Rectal smooth muscle tissue (tissue), 1 donor: ENCODE data around the gene PREX1.
A peak's percentile ranks its signal among the peaks of the same experiment; 100 is the strongest.
"Not testable (repeated sequence)": the region's sequence is repeated elsewhere in the genome, so short reads cannot be mapped to it uniquely, and the experiment has no call there.

Source experiments
- H3K27ac ChIP-seq: one replicate; pipeline ENCODE4 v1.7.0; 2013; ENCODE audit warnings: low read depth, low read length, inconsistent platforms
- H3K27me3 ChIP-seq: one replicate; pipeline ENCODE4 v1.7.0; 2013; ENCODE audit warnings: low read length; ENCODE audit not compliant: control insufficient read depth, insufficient read depth
- H3K36me3 ChIP-seq: one replicate; pipeline ENCODE4 v1.7.0; 2013; ENCODE audit warnings: low read length; ENCODE audit not compliant: control insufficient read depth, insufficient read depth
- H3K4me1 ChIP-seq: one replicate; pipeline ENCODE4 v1.7.0; 2013; ENCODE audit warnings: low read length; ENCODE audit not compliant: control insufficient read depth, insufficient read depth
- H3K4me3 ChIP-seq: one replicate; pipeline ENCODE4 v1.7.0; 2013; ENCODE audit warnings: low read length
- H3K9ac ChIP-seq: one replicate; pipeline ENCODE4 v1.7.0; 2013; ENCODE audit warnings: low read length

PREX1 gene

DNA sequence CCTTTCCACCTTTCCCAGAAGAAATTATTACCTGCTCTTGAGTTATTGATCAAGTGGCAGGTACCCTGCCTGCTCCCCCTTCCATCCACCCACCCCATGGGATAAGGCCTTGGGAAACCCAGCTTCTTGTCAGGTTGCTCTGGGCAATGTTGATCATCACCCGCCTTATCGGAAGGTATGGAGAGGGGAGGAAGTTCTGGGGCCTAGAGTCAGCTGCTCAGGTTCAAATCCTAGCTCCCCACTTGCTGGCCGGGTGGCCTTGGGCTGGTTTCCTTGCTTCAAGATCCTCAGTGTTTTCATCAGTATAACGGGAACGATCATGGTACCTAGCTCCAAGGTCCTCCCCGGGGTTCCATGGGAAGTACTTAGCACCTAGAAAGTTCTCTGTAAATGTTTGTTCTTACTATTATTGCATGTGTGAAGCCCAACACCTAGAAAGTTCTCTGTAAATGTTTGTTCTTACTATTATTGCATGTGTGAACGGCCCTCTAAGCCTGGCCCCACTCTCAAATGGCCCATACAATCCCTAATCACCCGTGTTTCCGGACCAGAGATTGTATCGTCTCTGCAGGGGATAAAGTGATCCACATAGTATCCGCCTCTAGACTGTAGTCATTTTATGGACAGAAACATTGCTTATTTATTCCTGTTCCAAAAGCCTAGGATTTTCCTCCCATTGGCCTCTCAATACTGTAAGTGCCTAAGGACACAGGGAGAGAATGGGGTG, 1.1 kb upstream of the PREX1 start:
- peaks cover 3% of the 10 kb centered on the region for H3K4me1 ChIP-seq
- H3K36me3 ChIP-seq: no peaks in the 10 kb centered on the region
- no peaks in the 10 kb centered on the region for H3K27me3 ChIP-seq
- H3K27ac ChIP-seq: no peak overlapping the region
- no peak overlapping the region for H3K9ac ChIP-seq
- H3K4me3 ChIP-seq: peak overlapping the region; percentile 56

DNA sequence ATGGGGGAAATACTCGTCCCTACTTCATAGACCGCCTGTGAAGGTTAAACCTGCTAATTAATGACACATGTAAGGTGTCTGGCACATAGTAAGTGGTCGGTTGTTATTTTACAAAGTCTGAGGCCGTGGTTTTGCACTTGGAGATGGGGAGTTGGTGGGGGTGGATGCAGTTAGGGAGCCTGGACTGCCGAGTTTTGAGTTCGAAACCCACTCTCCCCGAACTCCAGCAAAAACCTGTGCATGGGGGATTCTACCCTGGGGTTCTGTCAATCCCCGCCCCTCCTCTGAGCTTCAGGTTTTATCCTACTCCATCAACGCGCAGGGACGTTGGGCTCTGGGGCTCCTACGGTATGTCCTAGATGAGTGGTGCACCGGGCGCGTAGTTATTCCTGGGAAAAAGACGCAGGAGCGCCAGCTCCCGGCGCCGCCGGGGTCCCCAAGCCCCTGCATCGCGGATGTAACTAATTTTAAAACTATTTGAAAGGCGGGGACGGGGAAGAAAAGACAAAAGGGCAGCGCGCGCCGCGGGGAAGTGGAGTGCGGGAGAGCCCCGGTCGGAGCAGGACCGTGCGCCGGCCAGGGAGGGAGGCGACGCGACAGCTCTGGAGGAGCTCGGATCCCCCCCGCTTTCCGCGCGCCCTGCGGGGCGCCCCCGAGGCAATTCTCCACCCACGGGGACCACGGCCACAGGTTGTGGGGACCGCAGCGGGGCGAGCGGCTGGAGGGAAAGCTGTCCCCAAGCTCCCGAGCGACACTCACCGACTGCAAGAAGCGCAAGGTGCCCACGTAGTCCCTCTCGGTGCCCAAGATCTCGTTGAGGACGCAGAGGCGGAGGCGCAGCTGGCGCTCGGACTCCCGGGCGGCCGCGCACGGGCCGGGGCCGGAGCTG, 672 bp downstream of the PREX1 start:
- Histone ChIP-seq H3K4me3 (peak overlapping the region; percentile 74), H3K4me1 (peaks cover 3% of the 10 kb centered on the region), H3K27me3 (no peaks in the 10 kb centered on the region), H3K9ac (no peak overlapping the region), H3K27ac (no peak overlapping the region), H3K36me3 (no peaks in the 10 kb centered on the region)

DNA sequence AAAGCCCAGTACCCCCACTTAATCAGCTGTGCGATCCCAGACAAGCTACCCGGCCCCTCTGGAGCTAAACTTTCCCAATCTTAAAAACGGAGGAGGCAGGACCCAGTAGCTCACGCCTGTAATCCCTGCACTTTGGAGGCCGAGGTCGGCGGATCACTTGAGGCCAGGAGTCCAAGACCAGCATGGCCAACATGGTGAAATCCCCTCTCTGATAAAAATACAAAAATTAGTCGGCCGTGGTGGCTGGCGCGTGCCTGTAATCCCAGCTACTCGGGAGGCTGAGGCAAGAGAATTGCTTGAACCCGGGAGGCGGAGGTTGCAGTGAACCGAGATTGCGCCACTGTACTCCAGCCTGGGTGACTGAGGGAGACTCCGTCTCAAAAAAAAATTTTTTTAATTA, 1.3 kb downstream of the PREX1 start:
- peak overlapping the region; percentile 74 for H3K4me3 ChIP-seq
- not testable (repeated sequence) for H3K4me1 ChIP-seq, H3K27ac ChIP-seq, H3K36me3 ChIP-seq, H3K27me3 ChIP-seq, H3K9ac ChIP-seq

DNA sequence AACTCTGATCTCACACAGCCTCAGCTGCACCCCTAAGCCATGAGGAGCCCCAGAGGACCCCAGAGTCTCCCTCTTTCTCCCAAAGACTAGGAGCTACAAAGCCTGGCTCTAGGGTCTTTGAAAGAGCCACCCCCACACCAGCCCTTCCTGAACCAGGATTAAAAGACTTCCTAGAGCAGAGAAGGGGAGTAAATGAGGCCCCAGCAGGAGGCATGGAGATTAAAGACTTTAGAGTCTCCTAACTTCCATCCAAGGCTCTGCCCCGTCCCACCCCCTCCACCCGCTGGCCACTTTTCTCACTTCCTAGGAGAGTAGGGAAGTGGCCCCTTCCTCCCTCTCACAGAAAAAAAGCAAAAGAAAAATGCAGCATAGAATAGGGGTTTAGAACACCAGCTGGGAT, 1.7 kb downstream of the PREX1 start:
- Histone ChIP-seq H3K27ac (no peak overlapping the region), H3K36me3 (no peaks in the 10 kb centered on the region), H3K27me3 (no peaks in the 10 kb centered on the region), H3K9ac (no peak overlapping the region), H3K4me3 (peak overlapping the region; percentile 74), H3K4me1 (no peaks in the 10 kb centered on the region)

DNA sequence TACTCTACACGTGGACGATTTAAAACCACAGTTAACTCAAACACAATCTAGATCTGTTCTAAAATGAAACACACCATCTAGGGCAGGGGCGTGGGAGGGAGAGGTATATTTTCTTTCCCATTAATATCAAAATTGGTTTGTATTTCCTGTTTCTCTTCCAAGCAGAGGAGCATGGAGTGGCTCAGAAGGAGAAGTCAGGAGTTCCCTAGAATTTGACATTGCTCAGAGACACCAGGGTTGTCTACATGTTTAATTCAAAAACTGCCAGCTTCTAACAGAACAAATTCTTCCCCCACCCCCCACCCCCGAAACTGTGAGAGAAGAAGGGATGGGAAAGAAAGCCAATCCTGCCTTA, 2.3 kb downstream of the PREX1 start:
- no peak overlapping the region for H3K9ac ChIP-seq
- H3K4me1 ChIP-seq: no peaks in the 10 kb centered on the region
- H3K27ac ChIP-seq: no peak overlapping the region
- H3K36me3 ChIP-seq: no peaks in the 10 kb centered on the region
- peak overlapping the region; percentile 74 for H3K4me3 ChIP-seq
- no peaks in the 10 kb centered on the region for H3K27me3 ChIP-seq

DNA sequence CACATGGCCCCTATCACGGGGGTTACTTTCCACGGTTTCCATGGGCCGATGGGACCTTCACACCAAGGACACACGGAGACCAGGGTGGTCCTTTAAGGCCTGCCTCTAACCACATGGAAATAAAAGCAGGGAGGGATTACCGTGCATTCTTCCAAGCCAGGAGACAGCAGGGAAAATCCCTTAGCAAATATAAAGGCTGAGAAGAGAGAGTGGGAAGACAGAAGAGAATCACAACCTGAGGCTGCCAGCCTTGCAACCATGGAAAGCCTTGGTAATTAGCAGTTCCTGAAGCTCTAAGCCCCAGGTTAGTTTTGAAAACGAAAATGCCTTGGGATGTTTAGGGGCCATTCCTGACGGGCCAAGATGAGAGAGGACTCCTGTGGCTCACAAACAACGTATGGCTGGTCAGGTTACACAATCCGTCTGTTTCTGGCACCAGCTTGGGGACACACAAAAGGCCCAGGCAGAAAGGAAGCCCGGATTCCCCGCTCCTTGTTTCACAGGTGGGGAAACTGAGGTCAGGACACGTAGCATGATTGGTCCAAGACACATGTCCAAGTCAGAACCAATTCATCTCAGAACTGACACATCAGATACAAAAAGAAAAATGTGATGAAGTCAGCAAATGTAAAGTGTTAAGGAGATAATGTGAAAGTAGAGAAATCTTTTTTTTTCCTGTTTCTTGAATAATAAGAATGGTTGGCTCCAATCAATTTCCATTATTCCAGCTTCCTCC, 2.8 kb downstream of the PREX1 start:
- H3K27me3 ChIP-seq: no peaks in the 10 kb centered on the region
- H3K9ac ChIP-seq: no peak overlapping the region
- H3K36me3 ChIP-seq: no peaks in the 10 kb centered on the region
- no peak overlapping the region for H3K27ac ChIP-seq
- H3K4me1 ChIP-seq: no peaks in the 10 kb centered on the region
- no peak overlapping the region for H3K4me3 ChIP-seq

DNA sequence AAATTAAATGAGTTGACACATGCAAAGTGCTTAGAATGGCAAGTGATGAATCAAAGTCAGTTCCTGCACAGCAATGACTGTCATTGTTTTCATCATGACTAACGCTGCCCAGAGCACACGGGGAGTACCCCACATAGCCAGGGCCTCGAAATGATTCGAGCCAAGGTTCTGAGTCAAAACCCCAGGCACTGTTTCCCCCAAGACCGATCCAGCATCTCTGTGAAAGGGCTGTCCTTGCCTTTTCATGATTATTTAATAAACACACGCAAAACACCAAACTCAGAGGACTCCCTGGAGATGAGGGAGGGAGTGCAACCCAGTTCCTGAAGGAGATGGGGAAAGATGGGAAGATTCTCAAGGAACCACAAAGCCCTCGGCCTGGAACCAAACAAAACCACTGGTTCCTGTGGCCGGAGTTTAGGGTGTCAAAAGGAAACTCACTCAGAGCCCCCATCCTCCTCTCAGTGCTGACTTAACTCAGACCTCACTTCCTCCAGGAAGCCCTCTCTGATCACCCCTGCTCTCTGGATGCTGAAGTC, 3.8 kb downstream of the PREX1 start:
- H3K27ac ChIP-seq: no peak overlapping the region
- H3K36me3 ChIP-seq: no peaks in the 10 kb centered on the region
- H3K4me3 ChIP-seq: no peak overlapping the region
- no peaks in the 10 kb centered on the region for H3K4me1 ChIP-seq
- H3K27me3 ChIP-seq: no peaks in the 10 kb centered on the region
- H3K9ac ChIP-seq: no peak overlapping the region

DNA sequence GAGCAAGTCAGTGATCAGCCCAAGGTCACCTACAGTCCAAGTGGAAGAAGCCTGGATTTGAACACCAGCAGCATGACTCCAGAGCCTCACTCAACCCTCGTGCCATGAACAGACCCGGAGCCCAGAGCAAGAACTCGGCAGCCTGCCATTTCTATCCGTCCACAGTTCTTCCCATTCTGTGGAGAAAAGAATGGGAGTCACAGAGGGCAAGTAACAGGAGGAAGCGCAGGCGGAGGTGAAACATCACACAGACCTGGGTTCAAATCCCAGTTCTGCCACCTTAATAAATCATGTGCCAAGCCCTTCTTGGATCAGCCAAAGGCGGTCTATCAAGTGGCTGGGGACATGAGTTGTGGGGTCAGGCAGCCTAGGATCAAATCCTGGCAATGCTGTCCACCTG, 4.3 kb downstream of the PREX1 start:
- Histone ChIP-seq H3K4me3 (peak overlapping the region; percentile 10), H3K27ac (peak overlapping the region; percentile 21), H3K36me3 (no peaks in the 10 kb centered on the region), H3K4me1 (no peaks in the 10 kb centered on the region), H3K27me3 (peaks cover 3% of the 10 kb centered on the region), H3K9ac (no peak overlapping the region)

DNA sequence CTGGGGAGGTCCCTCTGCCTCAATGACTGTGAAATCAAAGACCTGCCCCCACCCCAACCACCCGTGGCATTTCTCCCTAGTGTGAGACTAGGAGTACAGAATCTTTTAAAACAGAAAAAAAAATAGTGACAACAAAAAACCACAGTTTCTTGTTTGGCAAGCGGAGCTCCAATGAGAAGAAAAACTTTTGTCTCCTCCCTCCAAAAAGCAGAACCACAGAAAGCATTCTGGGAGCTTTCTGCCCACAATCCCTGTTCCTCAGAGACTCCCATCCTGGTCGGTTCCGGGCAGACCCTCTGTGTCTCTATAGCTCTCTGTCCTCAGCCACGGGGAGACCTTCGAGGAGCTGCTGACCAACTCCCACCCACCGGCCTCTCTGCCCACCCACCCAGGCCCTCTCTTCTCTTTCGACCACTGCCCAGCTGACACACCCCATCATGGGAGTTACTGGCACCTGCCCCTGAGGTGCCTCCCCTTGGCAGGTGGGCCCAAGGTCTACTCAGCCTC, 4.9 kb downstream of the PREX1 start:
- H3K9ac ChIP-seq: no peak overlapping the region
- no peaks in the 10 kb centered on the region for H3K4me1 ChIP-seq
- H3K27ac ChIP-seq: peak overlapping the region; percentile 21
- peak overlapping the region; percentile 10 for H3K4me3 ChIP-seq
- H3K27me3 ChIP-seq: peaks cover 3% of the 10 kb centered on the region
- H3K36me3 ChIP-seq: no peaks in the 10 kb centered on the region

DNA sequence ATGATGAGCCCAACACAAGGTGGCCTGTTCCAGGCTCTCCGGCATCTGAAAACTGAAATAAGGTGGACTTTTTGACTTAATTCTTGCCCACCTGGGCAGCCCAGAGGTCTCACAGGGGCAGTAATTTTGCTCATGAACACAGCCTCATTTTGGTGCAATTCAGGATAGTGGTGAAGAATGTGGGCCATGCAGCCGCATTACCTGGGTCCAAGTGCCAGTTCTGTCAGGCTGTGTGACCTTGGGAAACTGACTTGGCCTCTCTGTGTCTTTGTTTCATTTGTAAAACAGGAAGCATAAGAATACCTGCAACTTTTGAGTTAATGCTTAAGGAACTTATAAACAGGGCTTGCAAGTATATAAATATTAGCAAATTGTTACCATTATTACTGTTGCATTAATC, 5.6 kb downstream of the PREX1 start:
- no peak overlapping the region for H3K4me3 ChIP-seq
- no peaks in the 10 kb centered on the region for H3K4me1 ChIP-seq
- H3K27me3 ChIP-seq: peaks cover 3% of the 10 kb centered on the region
- no peak overlapping the region for H3K27ac ChIP-seq
- no peak overlapping the region for H3K9ac ChIP-seq
- no peaks in the 10 kb centered on the region for H3K36me3 ChIP-seq

DNA sequence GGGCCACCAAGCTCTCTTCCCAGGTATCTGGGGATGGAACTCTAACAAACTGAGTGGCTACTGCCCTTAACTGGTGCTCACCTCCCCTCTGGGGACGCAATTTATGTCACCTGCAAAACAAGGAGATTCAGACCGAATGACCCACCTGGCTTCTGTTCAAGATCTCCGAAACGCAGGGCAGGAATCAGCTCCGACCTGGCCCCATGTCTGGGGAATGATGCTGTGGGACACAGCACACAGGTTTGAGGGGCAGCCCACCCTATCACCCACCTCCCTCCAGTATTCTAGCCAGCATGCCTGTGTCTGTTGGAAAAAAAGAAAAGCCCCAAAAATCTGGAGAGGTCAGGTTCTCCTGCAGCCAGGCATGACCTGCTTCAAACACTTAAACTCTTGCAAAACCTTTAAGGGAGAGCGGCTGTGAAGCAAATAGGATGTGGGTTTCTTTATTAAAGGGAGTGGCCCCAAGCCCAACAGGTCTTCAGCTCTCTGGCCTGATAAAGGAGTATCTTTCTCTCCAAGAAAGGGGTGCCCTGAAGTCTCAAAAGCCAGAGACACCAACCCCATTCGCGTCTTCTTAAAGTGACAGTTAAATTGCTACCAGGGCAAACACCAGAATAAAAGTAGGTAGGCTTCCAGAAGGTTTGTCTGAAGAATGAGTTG, 6.4 kb downstream of the PREX1 start:
- H3K9ac ChIP-seq: no peak overlapping the region
- H3K4me3 ChIP-seq: no peak overlapping the region
- H3K4me1 ChIP-seq: no peaks in the 10 kb centered on the region
- peaks cover 3% of the 10 kb centered on the region for H3K27me3 ChIP-seq
- H3K36me3 ChIP-seq: no peaks in the 10 kb centered on the region
- H3K27ac ChIP-seq: no peak overlapping the region

DNA sequence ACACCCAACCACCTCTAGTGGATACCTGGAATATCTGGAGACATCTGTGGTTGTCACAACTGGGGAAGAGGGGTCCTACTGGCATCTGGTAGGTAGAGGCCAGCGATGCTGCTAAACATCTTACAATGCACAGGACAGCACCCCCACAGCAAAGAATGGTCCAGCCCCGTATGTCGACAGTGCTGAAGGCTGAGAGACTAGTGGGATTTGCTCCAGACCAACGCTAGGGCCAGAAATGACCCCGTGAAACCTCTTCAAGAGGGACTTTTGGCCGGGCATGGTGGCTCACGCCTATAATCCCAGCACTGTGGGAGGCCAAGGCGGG, 7.2 kb downstream of the PREX1 start:
- Histone ChIP-seq H3K27me3 (peaks cover 3% of the 10 kb centered on the region), H3K36me3 (no peaks in the 10 kb centered on the region), H3K4me1 (no peaks in the 10 kb centered on the region), H3K9ac (no peak overlapping the region), H3K4me3 (no peak overlapping the region), H3K27ac (no peak overlapping the region)
